Activated naive CD8-positive, alpha-beta T cell treated with anti-CD3 and anti-CD28 coated beads, Interleukin-2, amount 50 U/mL, for 24 hours (primary cell): ENCODE measurements around the gene TBCD.

Experiments
- ATAC-seq: fragments of 150-1000 bp; cut with Tn5 transposase; one replicate; pipeline ENCODE4 v1.10.0; 2021
- DNase-seq: peaks from one replicate; pipeline ENCODE4 v3.0.0; 2021
- H3K27ac Mint-ChIP-seq: one replicate; pipeline ENCODE4 v1.8.0; 2021; ENCODE audit warnings: mild to moderate bottlenecking, mixed read lengths
- H3K27me3 Mint-ChIP-seq: one replicate; pipeline ENCODE4 v1.8.0; 2021; ENCODE audit warnings: mixed read lengths
- H3K36me3 Mint-ChIP-seq: one replicate; pipeline ENCODE4 v1.8.0; 2021; ENCODE audit warnings: low read depth, mixed read lengths
- H3K4me1 Mint-ChIP-seq: one replicate; pipeline ENCODE4 v1.8.0; 2021; ENCODE audit warnings: mixed read lengths
- H3K4me3 Mint-ChIP-seq: one replicate; pipeline ENCODE4 v1.8.0; 2021; ENCODE audit warnings: mild to moderate bottlenecking, moderate library complexity, mixed read lengths
- H3K9me3 Mint-ChIP-seq: one replicate; pipeline ENCODE4 v1.8.0; 2021; ENCODE audit warnings: mixed read lengths

TBCD gene

GRCh38 chr17:82871056-82871775 lies 119.4 kb downstream of the TBCD start:
- Mint-ChIP-seq H3K36me3 (peaks cover 11% of the 10 kb centered on the region), H3K27me3 (no peaks in the 10 kb centered on the region), H3K4me3 (no peak overlapping the region), H3K27ac (no peak overlapping the region), H3K9me3 (no peaks in the 10 kb centered on the region), H3K4me1 (peaks cover 46% of the 10 kb centered on the region)
- ATAC-seq (peak; percentile 82), DNase-seq (peak; percentile 44)

GRCh38 chr17:82871776-82872561 lies 120.1 kb downstream of the TBCD start:
- Mint-ChIP-seq H3K27me3 (no peaks in the 10 kb centered on the region), H3K4me1 (peaks cover 50% of the 10 kb centered on the region), H3K27ac (no peak overlapping the region), H3K9me3 (no peaks in the 10 kb centered on the region), H3K36me3 (peaks cover 11% of the 10 kb centered on the region), H3K4me3 (no peak overlapping the region)
- DNase-seq (no peak), ATAC-seq (no peak)

GRCh38 chr17:82872591-82873520 lies 121.0 kb downstream of the TBCD start:
- ATAC-seq, result no peak
- peaks cover 51% of the 10 kb centered on the region for H3K4me1 Mint-ChIP-seq
- H3K9me3 Mint-ChIP-seq, result no peaks in the 10 kb centered on the region
- H3K36me3 Mint-ChIP-seq, result peaks cover 11% of the 10 kb centered on the region
- DNase-seq, result no peak
- H3K27me3 Mint-ChIP-seq, result no peaks in the 10 kb centered on the region
- H3K4me3 Mint-ChIP-seq, result no peak overlapping the region
- no peak overlapping the region for H3K27ac Mint-ChIP-seq

- ATAC-seq, result no peak
- Mint-ChIP-seq H3K27me3 (no peaks in the 10 kb centered on the region), H3K36me3 (peaks cover 11% of the 10 kb centered on the region), H3K9me3 (no peaks in the 10 kb centered on the region), H3K4me1 (peaks cover 55% of the 10 kb centered on the region), H3K4me3 (no peak overlapping the region), H3K27ac (no peak overlapping the region)
- no peak for DNase-seq
These were observed 121.7 kb downstream of the TBCD start for GRCh38 chr17:82873521-82873920.

GRCh38 chr17:82874011-82874835 lies 122.4 kb downstream of the TBCD start:
- Mint-ChIP-seq H3K4me1 (peaks cover 59% of the 10 kb centered on the region), H3K36me3 (peaks cover 14% of the 10 kb centered on the region), H3K27me3 (no peaks in the 10 kb centered on the region), H3K9me3 (no peaks in the 10 kb centered on the region), H3K4me3 (no peak overlapping the region), H3K27ac (no peak overlapping the region)
- ATAC-seq, result no peak
- DNase-seq, result no peak

- DNase-seq (no peak), ATAC-seq (no peak)
- no peaks in the 10 kb centered on the region for H3K9me3 Mint-ChIP-seq
- H3K27ac Mint-ChIP-seq, result no peak overlapping the region
- no peak overlapping the region for H3K4me3 Mint-ChIP-seq
- H3K36me3 Mint-ChIP-seq, result peaks cover 13% of the 10 kb centered on the region
- H3K4me1 Mint-ChIP-seq, result peaks cover 65% of the 10 kb centered on the region
- H3K27me3 Mint-ChIP-seq, result no peaks in the 10 kb centered on the region
These were observed 123.6 kb downstream of the TBCD start for GRCh38 chr17:82875407-82875856.

- H3K4me3 Mint-ChIP-seq, result no peak overlapping the region
These were observed 124.3 kb downstream of the TBCD start for GRCh38 chr17:82876149-82876548.

GRCh38 chr17:82876602-82877379 lies 124.9 kb downstream of the TBCD start:
- Mint-ChIP-seq H3K27me3 (no peaks in the 10 kb centered on the region), H3K9me3 (no peaks in the 10 kb centered on the region), H3K27ac (peak overlapping the region; percentile 74), H3K4me3 (peak overlapping the region; percentile 40), H3K4me1 (peaks cover 57% of the 10 kb centered on the region), H3K36me3 (peaks cover 7% of the 10 kb centered on the region)
- DNase-seq (no peak), ATAC-seq (peak; percentile 65)

More at GRCh38 chr17:82876149-82876548, 124.3 kb downstream of the TBCD start:
- peaks cover 58% of the 10 kb centered on the region for H3K4me1 Mint-ChIP-seq
- DNase-seq (no peak), ATAC-seq (no peak)
- peaks cover 8% of the 10 kb centered on the region for H3K36me3 Mint-ChIP-seq
- no peaks in the 10 kb centered on the region for H3K27me3 Mint-ChIP-seq
- no peak overlapping the region for H3K27ac Mint-ChIP-seq
- H3K9me3 Mint-ChIP-seq, result no peaks in the 10 kb centered on the region

GRCh38 chr17:82878527-82878926 lies 126.7 kb downstream of the TBCD start:
- Mint-ChIP-seq H3K4me3 (no peak overlapping the region), H3K36me3 (peaks cover 7% of the 10 kb centered on the region), H3K4me1 (peaks cover 68% of the 10 kb centered on the region), H3K27ac (no peak overlapping the region), H3K9me3 (no peaks in the 10 kb centered on the region), H3K27me3 (no peaks in the 10 kb centered on the region)
- ATAC-seq, result no peak
- DNase-seq, result no peak

- ATAC-seq (no peak), DNase-seq (no peak)
- H3K9me3 Mint-ChIP-seq, result no peaks in the 10 kb centered on the region
- no peaks in the 10 kb centered on the region for H3K27me3 Mint-ChIP-seq
- H3K4me1 Mint-ChIP-seq, result peaks cover 75% of the 10 kb centered on the region
- H3K4me3 Mint-ChIP-seq, result no peak overlapping the region
- H3K27ac Mint-ChIP-seq, result peak overlapping the region; percentile 62
- peaks cover 10% of the 10 kb centered on the region for H3K36me3 Mint-ChIP-seq
These were observed 127.4 kb downstream of the TBCD start for GRCh38 chr17:82879241-82879640.

- peaks cover 11% of the 10 kb centered on the region for H3K36me3 Mint-ChIP-seq
- peaks cover 84% of the 10 kb centered on the region for H3K4me1 Mint-ChIP-seq
- no peak overlapping the region for H3K27ac Mint-ChIP-seq
- H3K9me3 Mint-ChIP-seq, result no peaks in the 10 kb centered on the region
- no peak for ATAC-seq
- no peak overlapping the region for H3K4me3 Mint-ChIP-seq
- no peak for DNase-seq
- no peaks in the 10 kb centered on the region for H3K27me3 Mint-ChIP-seq
These were observed 128.9 kb downstream of the TBCD start for GRCh38 chr17:82880620-82881323.

- ATAC-seq (no peak), DNase-seq (no peak)
- Mint-ChIP-seq H3K27me3 (no peaks in the 10 kb centered on the region), H3K9me3 (no peaks in the 10 kb centered on the region), H3K36me3 (peaks cover 11% of the 10 kb centered on the region), H3K4me1 (peaks cover 85% of the 10 kb centered on the region), H3K4me3 (no peak overlapping the region), H3K27ac (no peak overlapping the region)
These were observed 129.5 kb downstream of the TBCD start for GRCh38 chr17:82881324-82881823.
